Caki2 (cell line): Measurements from ENCODE around the gene ZNF410. TPM values are rescaled to one million over a fixed set of nuclear protein-coding genes. Genes with fewer than 3 reads are reported as not detected.

ENCODE experiments used
- DNase-seq: peaks from one replicate; pipeline ENCODE4 v3.0.0-alpha.2; 2015; ENCODE audit warnings: low read depth
- in situ Hi-C: cut with HindIII; loops from 2 replicates; pipeline ENCODE4 v1.10.0; 2016; ENCODE audit warnings: low sequenced_read_pairs, low pct_unique_long_range_greater_than_20kb, mixed read lengths
- total RNA-seq: library from RNA; depleted of rRNA; stranded (reverse); fragments of >200 nt; shearing (Covaris generic); gene quantifications from 2 replicates; pipeline ENCODE4 v1.2.3, GENCODE V29; 2014; ENCODE audit warnings: low replicate concordance; rRNA removed

The ZNF410 gene
- total RNA-seq, 1 experiment from 2014 or later = 67.7 TPM

- in situ Hi-C loops = no loop called here
- DNase-seq = no peak
These were observed 55.5 kb downstream of the ZNF410 start for GRCh38 chr14:73942180-73942579.

- peak; percentile 18 for DNase-seq
- in situ Hi-C loops = no loop called here
These were observed 56.4 kb downstream of the ZNF410 start for GRCh38 chr14:73943083-73943482.

GRCh38 chr14:73944432-73945158, 57.9 kb downstream of the ZNF410 start:
- DNase-seq = no peak
- in situ Hi-C loops = no loop called here

- DNase-seq = no peak
- in situ Hi-C loops = no loop called here
These were observed 58.6 kb downstream of the ZNF410 start for GRCh38 chr14:73945159-73945670.

GRCh38 chr14:73949752-73950734, 63.4 kb downstream of the ZNF410 start, which contains the start of the genes COQ6 and FAM161B:
Gene COQ6, plus strand, starts transcription at chr14:73950302. Its CDS starts 31 bp downstream, at chr14:73950333.
Gene FAM161B, minus strand, starts transcription at chr14:73950094. Its CDS starts 68 bp downstream, at chr14:73950026.
- in situ Hi-C loops = no loop called here

GRCh38 chr14:73953731-73954130, 67.1 kb downstream of the ZNF410 start:
- in situ Hi-C loops = no loop called here

More at GRCh38 chr14:73949752-73950734, 63.4 kb downstream of the ZNF410 start, which contains the start of the genes COQ6 and FAM161B:
- DNase-seq = peak; percentile 98

GRCh38 chr14:73955674-73956073, 69.0 kb downstream of the ZNF410 start:
- in situ Hi-C loops = no loop called here
- no peak for DNase-seq

More at GRCh38 chr14:73953731-73954130, 67.1 kb downstream of the ZNF410 start:
- no peak for DNase-seq

- DNase-seq = no peak
- in situ Hi-C loops = no loop called here
These were observed 71.9 kb downstream of the ZNF410 start for GRCh38 chr14:73958591-73958990.

GRCh38 chr14:73961192-73961591, 74.5 kb downstream of the ZNF410 start:
- no peak for DNase-seq
- in situ Hi-C loops = no loop called here

GRCh38 chr14:73965216-73965615, 78.6 kb downstream of the ZNF410 start:
- in situ Hi-C loops = no loop called here
- no peak for DNase-seq

GRCh38 chr14:73968885-73969284, 82.2 kb downstream of the ZNF410 start:
- DNase-seq = no peak
- in situ Hi-C loops = no loop called here

GRCh38 chr14:73973497-73973896, 86.8 kb downstream of the ZNF410 start:
- in situ Hi-C loops = no loop called here
- DNase-seq = no peak

GRCh38 chr14:73976125-73976524, 89.5 kb downstream of the ZNF410 start:
- no peak for DNase-seq
- in situ Hi-C loops = no loop called here

- no peak for DNase-seq
- in situ Hi-C loops = no loop called here
These were observed 91.2 kb downstream of the ZNF410 start for GRCh38 chr14:73977896-73978295.

Other genes with a start within 250 kb of the ZNF410 start
- 3.7 and 18.8 TPM in 2 replicates for gene DNAL1, start 241.9 kb upstream of the ZNF410 start, total RNA-seq
- gene PNMA1, start 172.5 kb upstream of the ZNF410 start, total RNA-seq = 41.4 and 45.4 TPM in 2 replicates
- gene PTGR2, start 35.0 kb upstream of the ZNF410 start, total RNA-seq = 4.4 and 6.5 TPM in 2 replicates
- gene FAM161B, start 63.2 kb downstream of the ZNF410 start, total RNA-seq = 1.8 and 2.8 TPM in 2 replicates
- 16.4 and 19.4 TPM in 2 replicates for gene COQ6, start 63.4 kb downstream of the ZNF410 start, total RNA-seq
- 15.0 and 15.2 TPM in 2 replicates for gene ENTPD5, start 132.4 kb downstream of the ZNF410 start, total RNA-seq
- 0.87 and 1.5 TPM in 2 replicates for gene BBOF1, start 132.5 kb downstream of the ZNF410 start, total RNA-seq
- gene ALDH6A1, start 197.6 kb downstream of the ZNF410 start, total RNA-seq = 20.0 and 20.1 TPM in 2 replicates
- gene LIN52, start 198.1 kb downstream of the ZNF410 start, total RNA-seq = 8.6 and 17.6 TPM in 2 replicates